C4-2B (cell line): ENCODE measurements around the gene EWSR1.

ENCODE experiments used
- H3K27ac ChIP-seq: fragments of 450-650 bp; 2 replicates; pipeline ENCODE4 v1.5.1; 2017
- CTCF ChIP-seq: fragments of 450-650 bp; conservative IDR thresholded peaks from 2 replicates; pipeline ENCODE4 v1.5.1; 2017; ENCODE audit warnings: mild to moderate bottlenecking
- ZFX ChIP-seq: fragments of 450-650 bp; IDR thresholded peaks from 2 replicates; pipeline ENCODE4 v1.6.1; 2017

The EWSR1 gene

GRCh38 chr22:29269731-29270474 lies 1.8 kb downstream of the EWSR1 start:
- H3K27ac ChIP-seq = peak overlapping the region; percentile 100

DNA sequence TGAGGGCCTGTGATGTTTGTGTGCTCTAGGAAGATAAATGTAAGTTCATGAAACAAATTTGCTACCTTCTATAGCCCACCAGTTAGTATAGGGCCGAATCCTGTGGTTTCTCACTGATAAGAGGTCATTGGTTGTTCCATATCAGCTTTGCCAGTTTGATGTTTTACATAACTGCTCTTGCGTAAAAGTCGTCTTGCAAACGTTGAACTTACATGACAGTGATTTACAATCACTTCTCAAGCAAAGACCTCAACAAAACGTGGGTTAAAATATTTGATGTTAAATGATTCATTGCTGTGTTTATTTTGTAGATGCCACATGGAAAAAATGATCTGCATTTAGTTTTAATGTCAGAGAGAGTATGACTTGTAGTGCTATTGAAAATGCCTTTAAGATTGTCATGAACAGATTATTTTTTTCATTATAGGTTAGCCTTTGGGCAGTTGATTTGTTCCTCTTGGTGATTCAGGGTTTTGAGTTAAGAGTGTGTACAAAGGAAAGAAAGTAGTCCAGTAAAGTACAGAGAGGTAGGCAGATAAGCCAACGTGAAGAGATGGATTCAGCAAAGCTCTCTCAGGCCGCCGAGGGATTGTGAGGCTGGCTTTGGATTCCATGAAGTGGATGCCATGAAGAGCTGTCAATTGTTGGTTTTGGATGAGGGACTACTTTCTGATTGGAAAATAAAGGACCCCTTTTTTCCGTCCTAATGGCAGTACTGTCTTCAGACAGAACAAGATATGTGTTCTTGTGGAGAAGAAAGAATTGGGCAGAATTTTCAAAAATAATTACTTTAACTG lies 2.6 kb downstream of the EWSR1 start:
- no peak overlapping the region; the same call in 1 of the 2 replicates for H3K27ac ChIP-seq
- TF ChIP-seq CTCF = no peak
- no peak for TF ChIP-seq ZFX

More at GRCh38 chr22:29269731-29270474, 1.8 kb downstream of the EWSR1 start:
- TF ChIP-seq ZFX (no peak), CTCF (no peak)

DNA sequence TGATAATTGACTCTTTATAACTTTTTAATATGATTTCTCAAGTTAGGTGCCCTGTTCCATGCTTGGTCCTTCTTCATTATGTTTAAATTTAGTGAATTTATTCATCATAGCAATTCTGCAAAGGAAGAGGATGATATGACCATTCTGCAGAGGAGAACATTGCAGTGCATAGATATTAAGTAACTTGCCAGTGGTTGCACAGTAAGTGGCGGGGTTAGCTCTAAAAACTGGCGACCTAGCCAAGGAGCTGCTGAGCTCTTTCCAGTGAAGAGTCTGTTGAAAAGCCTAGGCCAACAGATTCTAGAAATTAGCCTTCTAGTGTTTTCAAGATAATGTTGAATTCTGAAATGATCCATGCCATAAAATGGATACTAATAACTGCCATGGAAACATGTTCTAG lies 4.6 kb downstream of the EWSR1 start:
- no peak overlapping the region for H3K27ac ChIP-seq
- TF ChIP-seq ZFX = no peak
- no peak for TF ChIP-seq CTCF

GRCh38 chr22:29275167-29275566 lies 7.1 kb downstream of the EWSR1 start:
- no peak overlapping the region for H3K27ac ChIP-seq
- no peak for TF ChIP-seq ZFX
- TF ChIP-seq CTCF = no peak

DNA sequence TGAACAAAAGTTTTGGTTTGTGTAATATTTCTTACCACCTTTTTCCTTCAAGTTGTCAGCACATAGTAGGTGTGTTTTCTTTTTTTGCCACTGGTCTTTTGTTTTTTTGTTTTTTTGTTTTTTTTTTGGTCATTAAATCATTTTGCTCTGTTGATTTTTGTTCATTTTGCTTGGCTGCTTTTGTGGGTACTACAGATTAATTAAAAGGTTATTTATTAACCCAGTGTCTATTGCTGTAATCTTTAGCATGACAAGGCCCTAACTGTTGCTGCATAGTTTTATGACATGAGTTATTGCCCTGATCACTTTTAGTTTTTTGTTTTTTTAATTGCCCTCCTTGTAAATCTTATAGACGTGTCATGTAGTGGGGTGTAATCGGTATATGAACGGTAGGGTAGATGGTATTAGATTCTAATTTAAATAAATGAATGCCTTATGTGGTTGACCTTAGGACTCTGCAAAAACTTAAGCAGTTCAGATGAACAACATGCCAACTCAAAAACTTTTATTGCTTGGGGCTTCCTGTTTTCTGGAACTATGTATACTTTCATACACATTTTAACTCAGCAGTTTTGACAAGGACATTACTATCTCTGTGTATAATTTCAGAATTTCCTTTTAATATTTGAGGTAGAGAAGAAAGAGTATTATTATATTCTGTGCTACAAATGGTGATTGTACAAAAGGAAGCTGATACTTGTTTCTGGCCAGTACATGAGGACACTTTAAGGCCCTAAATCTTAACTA lies 7.9 kb downstream of the EWSR1 start:
- no peak for TF ChIP-seq ZFX
- TF ChIP-seq CTCF = no peak
- no peak overlapping the region for H3K27ac ChIP-seq

- TF ChIP-seq ZFX (no peak), CTCF (no peak)
- no peak overlapping the region for H3K27ac ChIP-seq
Measured at GRCh38 chr22:29277927-29278326, 9.9 kb downstream of the EWSR1 start.
